ENCODE results near the gene NME1.
"Not testable (repeated sequence)": the region's sequence is repeated elsewhere in the genome, so short reads cannot be mapped to it uniquely, and the experiment has no call there.

The NME1 gene

GRCh38 chr17:51153210-51154072 lies at the start of gene NME1:
NME1 (plus strand) TSS chr17:51153559; CDS start chr17:51155655, 2,096 bp downstream.
- peak; percentile 96 for DNase-seq (ENCODE audit: low read depth, low spot score)

DNA sequence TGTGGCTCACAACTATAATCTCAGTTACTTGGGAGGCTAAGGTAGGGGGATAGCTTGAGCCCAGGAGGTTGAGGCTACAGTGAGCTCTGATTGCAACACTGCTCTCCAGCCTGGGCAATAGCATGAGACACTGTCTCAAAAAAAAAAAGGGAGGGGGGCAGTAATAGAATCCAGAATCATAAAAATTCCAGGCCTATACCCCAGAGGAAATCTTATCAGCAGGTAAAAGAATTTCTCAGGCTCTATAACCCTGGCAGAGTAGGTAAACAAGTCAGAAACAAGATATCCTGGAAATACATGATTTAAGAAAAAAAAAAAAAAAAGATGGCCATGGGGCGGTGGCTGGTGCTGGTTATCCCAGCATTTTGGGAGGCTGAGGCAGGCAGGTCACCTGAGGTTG lies 45.6 kb upstream of the NME1 start:
- no peak for DNase-seq (ENCODE audit: low read depth, low spot score)

- not testable (repeated sequence) for DNase-seq (ENCODE audit: low read depth, low spot score)
Measured at GRCh38 chr17:51112303-51113222, 40.8 kb upstream of the NME1 start.

DNA sequence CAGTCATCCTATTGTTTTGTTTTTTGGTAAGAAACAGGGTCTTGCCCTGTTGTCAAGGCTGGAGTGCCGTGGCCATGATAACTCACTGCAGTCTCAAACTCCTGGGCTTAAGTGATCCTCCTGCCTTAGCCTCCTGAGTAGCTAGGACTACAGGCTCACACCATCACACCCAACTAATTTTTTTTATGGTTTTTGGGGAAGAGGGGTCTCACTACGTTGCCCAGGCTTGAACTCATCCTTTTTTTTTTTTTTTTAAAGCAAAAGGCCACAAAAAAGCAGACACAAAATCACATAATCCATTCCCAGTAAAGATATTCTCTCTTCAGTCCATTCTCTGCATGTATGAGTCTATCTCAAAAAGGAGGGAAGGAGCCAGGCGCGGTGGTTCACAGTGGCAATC lies 38.2 kb upstream of the NME1 start:
- no peak for DNase-seq (ENCODE audit: low read depth, low spot score)

DNA sequence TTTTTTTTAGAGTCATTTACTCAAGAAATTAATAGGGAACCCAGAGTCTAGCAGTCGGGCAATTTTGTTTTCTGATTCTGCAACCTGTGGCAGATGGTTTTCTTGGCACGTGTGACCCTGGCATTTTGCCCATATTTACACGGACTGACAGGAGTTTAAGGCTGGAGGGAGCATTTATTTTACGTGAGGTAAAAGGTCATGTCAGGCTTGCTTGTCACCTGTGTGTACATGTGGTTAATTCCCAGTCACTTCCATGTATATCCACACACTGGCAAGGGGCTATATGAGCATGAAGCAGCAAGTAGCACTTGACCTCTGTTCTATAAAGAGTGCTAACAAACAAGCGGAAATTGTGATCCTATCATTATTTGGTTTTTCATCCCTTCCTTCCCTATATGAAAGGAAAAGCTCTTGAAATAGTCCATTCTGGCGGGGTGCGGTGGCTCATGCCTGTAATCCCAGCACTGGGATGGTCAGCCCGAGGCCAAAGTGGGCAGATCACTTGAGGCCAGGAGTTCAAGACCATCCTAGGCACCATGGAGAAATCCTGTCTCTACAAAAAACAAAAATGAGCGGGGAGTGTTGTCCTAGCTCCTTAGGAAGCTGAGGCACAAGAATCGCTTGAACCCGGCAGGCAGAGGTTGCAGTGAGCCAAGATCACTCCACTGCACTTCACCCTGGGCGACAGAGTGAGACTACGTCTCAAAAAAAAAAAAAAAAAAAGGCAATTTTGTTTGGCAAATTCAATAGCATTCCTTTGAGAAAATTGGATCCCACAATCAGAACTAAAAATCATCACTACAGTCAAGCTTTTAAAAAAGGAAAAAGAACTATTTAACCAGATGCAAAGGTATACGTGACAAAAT lies 34.8 kb upstream of the NME1 start:
- no peak for DNase-seq (ENCODE audit: low read depth, low spot score)

DNA sequence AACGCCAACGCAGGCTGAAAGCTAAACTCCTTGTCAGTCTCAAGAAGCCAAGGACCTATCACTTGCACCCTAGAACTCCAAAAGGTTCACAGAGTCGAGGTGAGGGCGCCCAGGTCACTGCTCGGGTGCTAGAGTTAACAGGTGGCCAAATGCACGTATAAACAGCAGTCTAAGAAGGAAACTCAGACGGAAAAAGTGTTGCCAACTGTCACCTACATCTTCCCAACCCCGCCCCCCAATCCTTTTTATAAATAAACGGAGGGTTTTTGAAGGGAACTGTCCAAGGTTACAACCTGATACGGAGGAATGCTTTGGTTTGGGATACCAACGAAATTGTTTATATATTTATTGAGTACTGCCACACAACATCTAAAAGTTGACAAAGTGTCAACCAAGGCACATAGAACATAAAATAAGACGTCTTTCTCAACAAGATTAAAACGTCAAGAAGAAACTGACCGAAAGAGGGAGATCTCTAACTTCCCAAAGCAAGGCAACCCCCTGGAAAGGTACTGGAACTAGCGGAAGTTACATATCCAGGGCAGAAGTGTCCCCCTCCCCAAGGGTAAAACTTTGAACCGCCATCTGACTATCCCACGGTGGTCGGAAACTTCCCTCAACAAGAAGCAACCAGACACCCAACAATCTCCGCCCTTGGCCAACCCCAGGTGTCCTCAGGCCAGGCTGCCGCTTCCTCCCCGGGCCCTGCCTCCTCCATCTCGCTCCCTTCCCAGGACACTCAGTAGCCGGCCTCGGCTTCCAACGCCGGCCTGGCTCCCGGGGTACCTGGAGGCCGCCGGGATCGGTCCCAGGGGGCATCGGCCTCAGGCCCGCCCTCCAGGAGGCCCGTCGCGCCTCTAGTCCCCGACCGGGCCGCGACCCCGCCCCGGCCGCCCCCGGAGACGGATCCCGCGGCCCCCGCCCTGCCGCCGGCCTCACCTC lies 33.7 kb upstream of the NME1 start:
- peak; percentile 2 for DNase-seq (ENCODE audit: low read depth, low spot score)

GRCh38 chr17:51120357-51120738 lies 33.0 kb upstream of the NME1 start:
- DNase-seq (ENCODE audit: low read depth, low spot score): no peak

GRCh38 chr17:51120739-51121619 lies 32.4 kb upstream of the NME1 start, which contains the start of gene SPAG9:
SPAG9 (minus strand) TSS chr17:51120868; CDS start chr17:51120656, 212 bp downstream.
- peak; percentile 77 for DNase-seq (ENCODE audit: low read depth, low spot score)

GRCh38 chr17:51121620-51122472 lies 31.5 kb upstream of the NME1 start:
- DNase-seq (ENCODE audit: low read depth, low spot score): peak; percentile 67

GRCh38 chr17:51122473-51123115 lies 30.8 kb upstream of the NME1 start:
- DNase-seq (ENCODE audit: low read depth, low spot score): not testable (repeated sequence)

- DNase-seq (ENCODE audit: low read depth, low spot score): no peak
Measured at GRCh38 chr17:51124640-51125503, 28.5 kb upstream of the NME1 start.

- DNase-seq (ENCODE audit: low read depth, low spot score): no peak
Measured at GRCh38 chr17:51128076-51128475, 25.3 kb upstream of the NME1 start.

- DNase-seq (ENCODE audit: low read depth, low spot score): no peak
Measured at GRCh38 chr17:51132964-51133319, 20.4 kb upstream of the NME1 start.

- no peak for DNase-seq (ENCODE audit: low read depth, low spot score)
Measured at GRCh38 chr17:51133365-51133764, 20.0 kb upstream of the NME1 start.

GRCh38 chr17:51135956-51136355 lies 17.4 kb upstream of the NME1 start:
- DNase-seq (ENCODE audit: low read depth, low spot score): no peak

GRCh38 chr17:51142597-51142996 lies 10.8 kb upstream of the NME1 start:
- DNase-seq (ENCODE audit: low read depth, low spot score): no peak
